ENCODE results near the gene CHL1. TPM values are rescaled to one million over a fixed set of nuclear protein-coding genes. Genes with fewer than 3 reads are reported as not detected.

The CHL1 gene
- total and polyA plus RNA-seq, 3 donors from 2014 or later, result 9.0 to 15.4 (median 9.1) TPM

GRCh38 chr3:294096-294495 is 97.5 kb downstream of the CHL1 start:
- H3K27ac ChIP-seq, result no peak overlapping the region
- no peak for DNase-seq
- no peaks in the 10 kb centered on the region for H3K4me1 ChIP-seq
- no peak overlapping the region for H3K4me3 ChIP-seq
- no peak for TF ChIP-seq CTCF (IDR thresholded peaks at IDR 0.05)
- WGBS, 2 donors, result 89 to 91% methylated on average over 8 of the region's 8 CpGs
- intact Hi-C loops (cut with DNase I; ENCODE audit: low total_unique reads), result no loop called here
- no peaks in the 10 kb centered on the region for H3K27me3 ChIP-seq
- H3K9me3 ChIP-seq, result no peaks in the 10 kb centered on the region
- H3K36me3 ChIP-seq (ENCODE audit: low read depth, missing control alignments), result no peaks in the 10 kb centered on the region

GRCh38 chr3:294581-294980 is 98.0 kb downstream of the CHL1 start:
- 84 to 85% methylated on average over 2 of the region's 2 CpGs for WGBS, 2 donors
- intact Hi-C loops (cut with DNase I; ENCODE audit: low total_unique reads), result no loop called here
- DNase-seq, result no peak
- Histone ChIP-seq H3K9me3 (no peaks in the 10 kb centered on the region), H3K27me3 (no peaks in the 10 kb centered on the region), H3K4me1 (no peaks in the 10 kb centered on the region), H3K36me3 (ENCODE audit: low read depth, missing control alignments) (no peaks in the 10 kb centered on the region), H3K27ac (no peak overlapping the region), H3K4me3 (no peak overlapping the region)
- TF ChIP-seq CTCF (IDR thresholded peaks at IDR 0.05) (no peak), POLR2A (IDR thresholded peaks at IDR 0.05) (no peak)

GRCh38 chr3:295166-295565 is 98.6 kb downstream of the CHL1 start:
- DNase-seq, result no peak
- Histone ChIP-seq H3K27me3 (no peaks in the 10 kb centered on the region), H3K27ac (no peak overlapping the region), H3K4me3 (no peak overlapping the region), H3K4me1 (no peaks in the 10 kb centered on the region), H3K36me3 (ENCODE audit: low read depth, missing control alignments) (no peaks in the 10 kb centered on the region), H3K9me3 (no peaks in the 10 kb centered on the region)
- 54 to 60% methylated on average over 3 of the region's 3 CpGs for WGBS, 2 donors
- intact Hi-C loops (cut with DNase I; ENCODE audit: low total_unique reads), result no loop called here
- TF ChIP-seq POLR2A (IDR thresholded peaks at IDR 0.05) (no peak), CTCF (IDR thresholded peaks at IDR 0.05) (no peak)

- WGBS, 2 donors, result 82 to 90% methylated on average over 3 of the region's 3 CpGs
- H3K27me3 ChIP-seq, result no peaks in the 10 kb centered on the region
- no peak for DNase-seq
- intact Hi-C loops (cut with DNase I; ENCODE audit: low total_unique reads), result no loop called here
- TF ChIP-seq POLR2A (IDR thresholded peaks at IDR 0.05) (no peak), CTCF (IDR thresholded peaks at IDR 0.05) (no peak)
- no peaks in the 10 kb centered on the region for H3K4me1 ChIP-seq
- no peaks in the 10 kb centered on the region for H3K9me3 ChIP-seq
- H3K4me3 ChIP-seq, result no peak overlapping the region
- H3K36me3 ChIP-seq (ENCODE audit: low read depth, missing control alignments), result no peaks in the 10 kb centered on the region
- no peak overlapping the region for H3K27ac ChIP-seq
These were observed 101.0 kb downstream of the CHL1 start for GRCh38 chr3:297585-297984.

GRCh38 chr3:299590-300301 is 103.2 kb downstream of the CHL1 start:
- H3K27ac ChIP-seq, result no peak overlapping the region
- H3K36me3 ChIP-seq (ENCODE audit: low read depth, missing control alignments), result no peaks in the 10 kb centered on the region
- DNase-seq, result no peak
- 52 to 58% methylated on average over 5 of the region's 5 CpGs for WGBS, 2 donors
- no peaks in the 10 kb centered on the region for H3K4me1 ChIP-seq
- no peak overlapping the region for H3K4me3 ChIP-seq
- no peaks in the 10 kb centered on the region for H3K27me3 ChIP-seq
- no peaks in the 10 kb centered on the region for H3K9me3 ChIP-seq
- TF ChIP-seq POLR2A (IDR thresholded peaks at IDR 0.05) (no peak), CTCF (IDR thresholded peaks at IDR 0.05) (no peak)
- intact Hi-C loops (cut with DNase I; ENCODE audit: low total_unique reads), result no loop called here
